Neural progenitor cell (in vitro differentiated cells): ENCODE data around the gene POLR2E.

Experiments used
- CTCF ChIP-seq: fragments of 200-600 bp; sonication (generic); IDR thresholded peaks from 2 replicates; pipeline ENCODE4 v1.5.1; 2017; ENCODE audit warnings: antibody characterized with exemption, mild to moderate bottlenecking
- EZH2 ChIP-seq: fragments of 200-600 bp; sonication (generic); IDR thresholded peaks from 2 replicates; pipeline ENCODE4 v1.6.1; 2017; ENCODE audit warnings: antibody characterized with exemption, mild to moderate bottlenecking, moderate library complexity

DNA sequence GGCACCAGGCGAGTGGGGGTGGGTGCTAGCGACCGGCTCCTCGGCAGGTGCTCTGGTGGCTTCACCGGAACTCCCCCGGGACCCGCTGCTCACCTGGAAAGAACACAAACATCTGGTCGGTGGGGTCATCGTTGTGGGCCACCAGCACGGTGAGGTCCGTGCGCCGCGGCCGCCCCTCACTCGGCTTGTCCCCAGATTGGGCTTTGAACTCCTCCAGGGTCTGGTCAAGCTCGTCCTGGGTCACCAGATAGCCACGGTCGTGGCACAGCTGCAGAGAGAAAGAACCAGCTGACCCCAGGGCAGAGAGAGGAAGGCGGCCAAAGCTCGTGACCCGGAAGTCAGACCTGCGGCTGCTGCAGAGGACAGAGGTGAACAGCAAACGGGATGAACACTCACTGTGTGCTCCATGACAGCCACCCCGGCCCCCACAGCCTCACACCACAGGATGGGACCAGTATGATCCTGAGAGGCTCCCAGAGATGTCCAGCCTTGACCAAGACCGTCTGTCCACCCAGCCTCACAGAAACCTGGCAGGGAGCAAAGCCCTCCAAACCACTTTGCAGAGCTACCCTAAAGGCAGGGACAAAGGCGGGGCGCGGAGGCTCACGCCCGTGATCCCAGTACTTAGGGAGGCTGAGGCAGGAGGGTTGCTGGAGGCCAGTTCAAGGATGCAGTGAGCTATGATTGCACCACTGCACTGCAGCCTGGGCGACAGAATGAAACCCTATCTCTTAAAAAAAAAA is 1.2 kb downstream of the POLR2E start:
- no peak for TF ChIP-seq CTCF
- no peak for TF ChIP-seq EZH2
